HepG2 (cell line): ENCODE data around the gene ARHGAP19. TPM values are rescaled to one million over a fixed set of nuclear protein-coding genes. Genes with fewer than 3 reads are reported as not detected.
A peak's percentile ranks its signal among the peaks of the same experiment; 100 is the strongest.

Source experiments
- AGO2 ChIP-seq: fragments of 200-400 bp; formaldehyde crosslinking; optimal IDR thresholded peaks from 2 replicates; pipeline ENCODE3; 2017; ENCODE audit warnings: mild to moderate bottlenecking, low read depth, low read length, moderate library complexity
- ATF7-NPFF ChIP-seq: sonication (generic); formaldehyde crosslinking; IDR thresholded peaks from 2 replicates; pipeline ENCODE4 v1.8.1; 2023; ENCODE audit warnings: mild to moderate bottlenecking, low read depth, missing genetic modification reagents, moderate library complexity
- HOXA3 ChIP-seq: sonication (generic); formaldehyde crosslinking; IDR thresholded peaks from 2 replicates; pipeline ENCODE4 v1.5.0; 2020; ENCODE audit warnings: missing genetic modification reagents
- PRMT3 ChIP-seq: sonication (generic); formaldehyde crosslinking; IDR thresholded peaks from 2 replicates; pipeline ENCODE4 v1.8.1; 2022; ENCODE audit warnings: low read depth, mild to moderate bottlenecking, moderate library complexity, missing genetic modification reagents, borderline replicate concordance
- REXO4 ChIP-seq: sonication (generic); formaldehyde crosslinking; IDR thresholded peaks from 2 replicates; pipeline ENCODE4 v1.8.0; 2022; ENCODE audit warnings: missing genetic modification reagents, mild to moderate bottlenecking, borderline replicate concordance
- SALL1 ChIP-seq: sonication (generic); formaldehyde crosslinking; IDR thresholded peaks from 2 replicates; pipeline ENCODE4 v1.8.0; 2022; ENCODE audit warnings: mild to moderate bottlenecking, missing genetic modification reagents
- SOX6 ChIP-seq, 2 experiments: fragments of 450-650 bp in 1 of 2; sonication (generic) in 1 of 2; formaldehyde crosslinking in 1 of 2; IDR thresholded peaks; 2 replicates each; pipeline versions ENCODE4 v1.4.0 to v1.6.1; 2017 to 2020; ENCODE audit warnings: antibody characterized with exemption in 1 of 2, mild to moderate bottlenecking in 1 of 2, missing genetic modification reagents in 1 of 2
- TAF15 ChIP-seq: fragments of 200-400 bp; formaldehyde crosslinking; IDR thresholded peaks from one replicate; pipeline ENCODE4 v1.6.1; 2018; ENCODE audit warnings: mild to moderate bottlenecking, low read depth, low read length; ENCODE audit not compliant: poor library complexity, severe bottlenecking
- ZNF121 ChIP-seq: sonication (generic); formaldehyde crosslinking; IDR thresholded peaks from 2 replicates; pipeline ENCODE4 v1.5.0; 2020; ENCODE audit warnings: mild to moderate bottlenecking, missing genetic modification reagents
- ZNF24 ChIP-seq: fragments of 450-650 bp; IDR thresholded peaks from 2 replicates; pipeline ENCODE4 v1.6.1; 2017; ENCODE audit warnings: antibody characterized with exemption, mild to moderate bottlenecking
- ZNF33A ChIP-seq: sonication (generic); formaldehyde crosslinking; IDR thresholded peaks from 2 replicates; pipeline ENCODE4 v1.5.1; 2020; ENCODE audit warnings: missing genetic modification reagents, mild to moderate bottlenecking, moderate library complexity, borderline replicate concordance
- ZNF382 ChIP-seq: sonication (generic); formaldehyde crosslinking; IDR thresholded peaks from 2 replicates; pipeline ENCODE4 v1.5.0; 2020; ENCODE audit warnings: missing genetic modification reagents, mild to moderate bottlenecking, borderline replicate concordance
- ZNF672 ChIP-seq: sonication (generic); formaldehyde crosslinking; IDR thresholded peaks from 2 replicates; pipeline ENCODE4 v1.8.1; 2022; ENCODE audit warnings: missing genetic modification reagents
- polyA plus RNA-seq, 8 experiments: library from polyadenylated mRNA; depleted of rRNA in 3 of 8; stranded (reverse) in 7 of 8; unstranded in 1 of 8; fragments of >200 nt; fragmentation: Illumina TruSeq in 4 of 8; extraction: Trizol in 4 of 8; gene quantifications; 2 replicates each; pipeline versions ENCODE4 v1.2.1 to v1.2.3, GENCODE V29; 2011 to 2016; ENCODE audit warnings: low read depth in 4 of 8, missing spikeins in 1 of 8, mixed read lengths in 1 of 8; ENCODE audit not compliant: insufficient read depth in 1 of 8
- total RNA-seq, 5 experiments: library from RNA; depleted of rRNA; stranded (reverse); fragments of >200 nt; fragmentation: Illumina TruSeq; extraction: Trizol; gene quantifications; 2 replicates each; pipeline ENCODE4 v1.2.3, GENCODE V29; 2016; ENCODE audit warnings: low read depth in 1 of 5
- TF ChIP-seq, protein P1 (sequence below): sonication (generic); formaldehyde crosslinking; conservative IDR thresholded peaks from 2 replicates; pipeline ENCODE4 v1.4.0; 2020; ENCODE audit warnings: mild to moderate bottlenecking, missing genetic modification reagents, moderate library complexity
- TF ChIP-seq, protein P2 (sequence below): sonication (generic); formaldehyde crosslinking; IDR thresholded peaks from 2 replicates; pipeline ENCODE4 v1.9.0; 2021; ENCODE audit warnings: missing genetic modification reagents, borderline replicate concordance
- TF ChIP-seq, protein P3 (sequence below): sonication (generic); formaldehyde crosslinking; IDR thresholded peaks from 2 replicates; pipeline ENCODE4 v1.4.0; 2020; ENCODE audit warnings: low read depth, mild to moderate bottlenecking, missing genetic modification reagents
- TF ChIP-seq, protein P4 (sequence below): sonication (generic); formaldehyde crosslinking; IDR thresholded peaks from 2 replicates; pipeline ENCODE4 v1.5.0; 2020; ENCODE audit warnings: mild to moderate bottlenecking, missing genetic modification reagents, borderline replicate concordance
- TF ChIP-seq, protein P5 (sequence below): sonication (generic); formaldehyde crosslinking; IDR thresholded peaks from 2 replicates; pipeline ENCODE4 v1.8.1; 2023; ENCODE audit warnings: missing genetic modification reagents, mild to moderate bottlenecking, borderline replicate concordance

The ARHGAP19 gene
- total and polyA plus RNA-seq, 2 of the 13 experiments (the other 11 are each of a cell fraction or from before 2014, with no cell fraction given): 7.6 to 10.0 TPM

DNA sequence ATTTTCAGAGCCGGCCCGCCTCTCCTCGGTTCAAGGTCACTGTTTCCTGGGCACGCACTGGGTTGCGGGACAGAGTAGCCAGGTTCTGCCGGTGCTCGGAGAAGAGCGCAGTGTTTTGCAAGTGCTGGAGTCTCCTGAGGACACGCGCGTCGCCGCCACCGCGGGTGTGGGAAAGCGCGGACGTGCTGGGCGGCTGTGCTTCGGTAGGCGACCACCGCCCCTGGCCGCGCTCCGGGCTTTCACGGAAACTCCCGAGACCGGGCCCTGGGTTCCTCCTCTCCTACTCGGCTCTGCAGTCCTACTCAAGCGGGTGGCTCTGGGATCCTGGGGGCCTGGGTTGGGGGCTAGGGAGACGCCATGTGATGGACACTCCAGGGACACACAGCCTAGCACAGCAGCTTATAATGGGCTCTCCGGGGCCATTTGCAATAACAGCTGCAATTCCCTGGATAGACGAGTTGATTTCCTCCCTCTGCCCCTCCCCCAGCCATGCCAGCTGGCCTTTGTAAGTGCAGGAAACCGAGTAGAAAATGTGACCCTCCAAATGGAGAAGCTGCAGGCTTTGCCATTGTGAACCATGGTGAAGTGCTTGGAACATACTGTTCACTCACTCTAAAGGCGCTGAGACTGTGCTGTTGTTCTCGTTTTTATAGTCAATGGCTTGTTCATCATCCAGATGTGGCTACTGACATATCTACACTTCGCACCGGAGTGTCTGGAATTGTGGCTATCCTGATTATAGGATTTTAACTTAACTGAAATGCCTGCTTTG, 28.8 kb upstream of the ARHGAP19 start (continued):
- TF ChIP-seq ZNF121 (CRISPR knock-in tag) (peak; percentile 99), ZNF24 (no peak), ZNF382 (CRISPR knock-in tag) (no peak), HOXA3 (CRISPR knock-in tag) (peak; percentile 66), AGO2 (peak; percentile 47), ZNF33A (CRISPR knock-in tag) (no peak), ZNF672 (CRISPR knock-in tag) (no peak), PRMT3 (CRISPR knock-in tag) (no peak), REXO4 (no peak), SALL1 (0 out of 2 replicates have a peak, but pooled peaks have one; percentile 23), TAF15 (no peak), SOX6 (IDR thresholded peaks at IDR 0.05) (no peak), SOX6 (CRISPR knock-in tag; IDR thresholded peaks at IDR 0.05) (no peak), ATF7-NPFF (CRISPR knock-in tag) (0 out of 2 replicates have a peak, but pooled peaks have one; percentile 30)
- TF ChIP-seq, protein P1, sequence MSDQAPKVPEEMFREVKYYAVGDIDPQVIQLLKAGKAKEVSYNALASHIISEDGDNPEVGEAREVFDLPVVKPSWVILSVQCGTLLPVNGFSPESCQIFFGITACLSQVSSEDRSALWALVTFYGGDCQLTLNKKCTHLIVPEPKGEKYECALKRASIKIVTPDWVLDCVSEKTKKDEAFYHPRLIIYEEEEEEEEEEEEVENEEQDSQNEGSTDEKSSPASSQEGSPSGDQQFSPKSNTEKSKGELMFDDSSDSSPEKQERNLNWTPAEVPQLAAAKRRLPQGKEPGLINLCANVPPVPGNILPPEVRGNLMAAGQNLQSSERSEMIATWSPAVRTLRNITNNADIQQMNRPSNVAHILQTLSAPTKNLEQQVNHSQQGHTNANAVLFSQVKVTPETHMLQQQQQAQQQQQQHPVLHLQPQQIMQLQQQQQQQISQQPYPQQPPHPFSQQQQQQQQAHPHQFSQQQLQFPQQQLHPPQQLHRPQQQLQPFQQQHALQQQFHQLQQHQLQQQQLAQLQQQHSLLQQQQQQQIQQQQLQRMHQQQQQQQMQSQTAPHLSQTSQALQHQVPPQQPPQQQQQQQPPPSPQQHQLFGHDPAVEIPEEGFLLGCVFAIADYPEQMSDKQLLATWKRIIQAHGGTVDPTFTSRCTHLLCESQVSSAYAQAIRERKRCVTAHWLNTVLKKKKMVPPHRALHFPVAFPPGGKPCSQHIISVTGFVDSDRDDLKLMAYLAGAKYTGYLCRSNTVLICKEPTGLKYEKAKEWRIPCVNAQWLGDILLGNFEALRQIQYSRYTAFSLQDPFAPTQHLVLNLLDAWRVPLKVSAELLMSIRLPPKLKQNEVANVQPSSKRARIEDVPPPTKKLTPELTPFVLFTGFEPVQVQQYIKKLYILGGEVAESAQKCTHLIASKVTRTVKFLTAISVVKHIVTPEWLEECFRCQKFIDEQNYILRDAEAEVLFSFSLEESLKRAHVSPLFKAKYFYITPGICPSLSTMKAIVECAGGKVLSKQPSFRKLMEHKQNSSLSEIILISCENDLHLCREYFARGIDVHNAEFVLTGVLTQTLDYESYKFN (CRISPR knock-in tag): no peak; the same call in 1 of the 2 replicates
- TF ChIP-seq, protein P2, sequence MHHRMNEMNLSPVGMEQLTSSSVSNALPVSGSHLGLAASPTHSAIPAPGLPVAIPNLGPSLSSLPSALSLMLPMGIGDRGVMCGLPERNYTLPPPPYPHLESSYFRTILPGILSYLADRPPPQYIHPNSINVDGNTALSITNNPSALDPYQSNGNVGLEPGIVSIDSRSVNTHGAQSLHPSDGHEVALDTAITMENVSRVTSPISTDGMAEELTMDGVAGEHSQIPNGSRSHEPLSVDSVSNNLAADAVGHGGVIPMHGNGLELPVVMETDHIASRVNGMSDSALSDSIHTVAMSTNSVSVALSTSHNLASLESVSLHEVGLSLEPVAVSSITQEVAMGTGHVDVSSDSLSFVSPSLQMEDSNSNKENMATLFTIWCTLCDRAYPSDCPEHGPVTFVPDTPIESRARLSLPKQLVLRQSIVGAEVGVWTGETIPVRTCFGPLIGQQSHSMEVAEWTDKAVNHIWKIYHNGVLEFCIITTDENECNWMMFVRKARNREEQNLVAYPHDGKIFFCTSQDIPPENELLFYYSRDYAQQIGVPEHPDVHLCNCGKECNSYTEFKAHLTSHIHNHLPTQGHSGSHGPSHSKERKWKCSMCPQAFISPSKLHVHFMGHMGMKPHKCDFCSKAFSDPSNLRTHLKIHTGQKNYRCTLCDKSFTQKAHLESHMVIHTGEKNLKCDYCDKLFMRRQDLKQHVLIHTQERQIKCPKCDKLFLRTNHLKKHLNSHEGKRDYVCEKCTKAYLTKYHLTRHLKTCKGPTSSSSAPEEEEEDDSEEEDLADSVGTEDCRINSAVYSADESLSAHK (CRISPR knock-in tag): no peak
- TF ChIP-seq, protein P3, sequence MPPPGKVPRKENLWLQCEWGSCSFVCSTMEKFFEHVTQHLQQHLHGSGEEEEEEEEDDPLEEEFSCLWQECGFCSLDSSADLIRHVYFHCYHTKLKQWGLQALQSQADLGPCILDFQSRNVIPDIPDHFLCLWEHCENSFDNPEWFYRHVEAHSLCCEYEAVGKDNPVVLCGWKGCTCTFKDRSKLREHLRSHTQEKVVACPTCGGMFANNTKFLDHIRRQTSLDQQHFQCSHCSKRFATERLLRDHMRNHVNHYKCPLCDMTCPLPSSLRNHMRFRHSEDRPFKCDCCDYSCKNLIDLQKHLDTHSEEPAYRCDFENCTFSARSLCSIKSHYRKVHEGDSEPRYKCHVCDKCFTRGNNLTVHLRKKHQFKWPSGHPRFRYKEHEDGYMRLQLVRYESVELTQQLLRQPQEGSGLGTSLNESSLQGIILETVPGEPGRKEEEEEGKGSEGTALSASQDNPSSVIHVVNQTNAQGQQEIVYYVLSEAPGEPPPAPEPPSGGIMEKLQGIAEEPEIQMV (CRISPR knock-in tag): no peak
- TF ChIP-seq, protein P4, sequence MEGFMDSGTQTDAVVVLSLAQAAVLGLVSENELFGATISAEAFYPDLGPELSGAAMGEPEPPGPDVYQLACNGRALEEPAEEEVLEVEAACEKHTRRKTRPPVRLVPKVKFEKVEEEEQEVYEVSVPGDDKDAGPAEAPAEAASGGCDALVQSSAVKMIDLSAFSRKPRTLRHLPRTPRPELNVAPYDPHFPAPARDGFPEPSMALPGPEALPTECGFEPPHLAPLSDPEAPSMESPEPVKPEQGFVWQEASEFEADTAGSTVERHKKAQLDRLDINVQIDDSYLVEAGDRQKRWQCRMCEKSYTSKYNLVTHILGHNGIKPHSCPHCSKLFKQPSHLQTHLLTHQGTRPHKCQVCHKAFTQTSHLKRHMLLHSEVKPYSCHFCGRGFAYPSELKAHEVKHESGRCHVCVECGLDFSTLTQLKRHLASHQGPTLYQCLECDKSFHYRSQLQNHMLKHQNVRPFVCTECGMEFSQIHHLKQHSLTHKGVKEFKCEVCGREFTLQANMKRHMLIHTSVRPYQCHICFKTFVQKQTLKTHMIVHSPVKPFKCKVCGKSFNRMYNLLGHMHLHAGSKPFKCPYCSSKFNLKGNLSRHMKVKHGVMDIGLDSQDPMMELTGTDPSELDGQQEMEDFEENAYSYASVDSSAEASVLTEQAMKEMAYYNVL (CRISPR knock-in tag): no peak
- TF ChIP-seq, protein P5, sequence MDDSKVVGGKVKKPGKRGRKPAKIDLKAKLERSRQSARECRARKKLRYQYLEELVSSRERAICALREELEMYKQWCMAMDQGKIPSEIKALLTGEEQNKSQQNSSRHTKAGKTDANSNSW (CRISPR knock-in tag): no peak
